Gastrocnemius medialis (tissue), 4 donors: ENCODE results near the gene ATG12.

Experiments
- POLR2A ChIP-seq, 2 donors: fragments of 450-650 bp; IDR thresholded peaks; one replicate each; pipeline ENCODE4 v1.6.1; 2017; ENCODE audit warnings: antibody characterized with exemption in 2 of 2, mild to moderate bottlenecking in 2 of 2, moderate library complexity in 2 of 2
- TF ChIP-seq, protein P1 (sequence below), 5 experiments: fragments of 450-650 bp in 3 of 5; fragments of 200-600 bp in 2 of 5; sonication (generic) in 2 of 5; IDR thresholded peaks in 4 of 5; conservative IDR thresholded peaks in 1 of 5; 1 replicate in 4 of 5; 2 replicates in 1 of 5; pipeline ENCODE4 v1.5.1; 2016 to 2019; ENCODE audit warnings: antibody characterized with exemption in 5 of 5, mild to moderate bottlenecking in 3 of 5, moderate library complexity in 3 of 5

DNA sequence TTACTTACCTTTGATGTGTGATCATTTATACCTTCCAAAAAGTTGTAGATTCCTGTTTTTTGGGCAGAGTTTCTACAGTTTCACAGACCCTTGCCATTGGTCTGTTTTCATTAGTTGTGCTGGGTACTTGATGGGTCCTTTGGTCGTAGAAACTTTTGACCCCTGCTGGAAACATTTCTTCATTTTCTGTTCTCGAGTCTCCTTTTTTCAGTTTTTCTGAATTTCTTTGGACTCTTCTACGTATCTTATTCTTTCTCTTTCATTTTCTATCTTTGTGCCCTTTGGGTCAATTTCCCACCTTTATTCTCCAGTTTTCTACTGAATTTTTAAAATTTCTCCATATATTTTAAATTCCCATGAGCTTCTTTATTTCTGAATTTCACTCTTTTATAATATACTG is 17.0 kb upstream of the ATG12 start:
- TF ChIP-seq POLR2A (IDR thresholded peaks at IDR 0.05), result no peak
- TF ChIP-seq, protein P1, sequence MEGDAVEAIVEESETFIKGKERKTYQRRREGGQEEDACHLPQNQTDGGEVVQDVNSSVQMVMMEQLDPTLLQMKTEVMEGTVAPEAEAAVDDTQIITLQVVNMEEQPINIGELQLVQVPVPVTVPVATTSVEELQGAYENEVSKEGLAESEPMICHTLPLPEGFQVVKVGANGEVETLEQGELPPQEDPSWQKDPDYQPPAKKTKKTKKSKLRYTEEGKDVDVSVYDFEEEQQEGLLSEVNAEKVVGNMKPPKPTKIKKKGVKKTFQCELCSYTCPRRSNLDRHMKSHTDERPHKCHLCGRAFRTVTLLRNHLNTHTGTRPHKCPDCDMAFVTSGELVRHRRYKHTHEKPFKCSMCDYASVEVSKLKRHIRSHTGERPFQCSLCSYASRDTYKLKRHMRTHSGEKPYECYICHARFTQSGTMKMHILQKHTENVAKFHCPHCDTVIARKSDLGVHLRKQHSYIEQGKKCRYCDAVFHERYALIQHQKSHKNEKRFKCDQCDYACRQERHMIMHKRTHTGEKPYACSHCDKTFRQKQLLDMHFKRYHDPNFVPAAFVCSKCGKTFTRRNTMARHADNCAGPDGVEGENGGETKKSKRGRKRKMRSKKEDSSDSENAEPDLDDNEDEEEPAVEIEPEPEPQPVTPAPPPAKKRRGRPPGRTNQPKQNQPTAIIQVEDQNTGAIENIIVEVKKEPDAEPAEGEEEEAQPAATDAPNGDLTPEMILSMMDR (IDR thresholded peaks at IDR 0.05 in 4 of 5, conservative IDR thresholded peaks at IDR 0.05 in 1 of 5), result no peak
